DND-41 (cell line): ENCODE results near the gene TMEM39B.
"Not testable (repeated sequence)": the region's sequence is repeated elsewhere in the genome, so short reads cannot be mapped to it uniquely, and the experiment has no call there.

Experiments
- EZH2 ChIP-seq: IDR thresholded peaks from 3 replicates; pipeline ENCODE4 v1.6.1; 2012; ENCODE audit warnings: borderline replicate concordance, low read depth, mild to moderate bottlenecking, moderate library complexity, low read length, inconsistent platforms; ENCODE audit not compliant: severe bottlenecking
- TF ChIP-seq, protein P1 (sequence below): IDR thresholded peaks from 2 replicates; pipeline ENCODE4 v1.5.1; 2012; ENCODE audit warnings: borderline replicate concordance, low read length, moderate library complexity, mild to moderate bottlenecking; ENCODE audit not compliant: poor library complexity, severe bottlenecking; ENCODE audit errors: extremely low read depth

DNA sequence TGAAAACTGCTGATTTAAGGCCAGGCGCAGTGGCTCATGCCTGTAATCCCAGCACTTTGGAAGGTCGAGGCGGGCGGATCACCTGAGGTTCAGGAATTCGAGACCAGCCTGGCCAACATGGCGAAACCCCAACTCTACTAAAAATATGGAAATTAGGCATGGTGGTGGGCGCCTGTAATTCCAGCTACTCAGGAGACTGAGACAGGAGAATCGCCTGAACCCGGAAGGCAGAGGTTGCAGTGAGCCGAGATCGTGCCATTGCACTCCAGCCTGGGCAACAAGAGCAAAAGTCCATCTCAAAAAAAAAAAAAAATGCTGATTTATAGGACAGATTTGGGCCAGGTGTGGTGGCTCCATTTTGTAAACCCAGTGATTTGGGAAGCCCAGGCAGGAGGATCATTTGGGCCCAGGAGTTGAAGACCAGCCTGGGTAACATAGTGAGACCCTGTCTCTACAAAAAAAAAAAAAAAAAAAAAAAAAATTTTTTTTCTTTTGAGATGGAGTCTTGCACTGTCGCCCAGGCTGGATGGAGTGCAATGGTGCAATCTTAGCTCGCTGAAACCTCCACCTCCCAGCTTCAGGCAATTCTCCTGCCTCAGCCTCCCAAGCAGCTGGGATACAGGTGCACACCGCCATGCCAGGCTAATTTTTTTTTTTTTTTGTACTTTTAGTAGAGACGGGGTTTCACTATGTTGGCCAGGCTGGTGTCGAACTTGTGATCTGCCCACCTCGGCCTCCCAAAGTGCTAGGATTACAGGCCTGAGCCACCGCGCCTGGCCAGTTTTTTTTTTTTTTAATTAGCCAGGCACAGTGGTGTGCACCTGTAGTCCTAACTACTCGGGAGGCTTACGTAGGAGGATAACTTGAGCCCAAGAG lies 6.9 kb upstream of the TMEM39B start:
- TF ChIP-seq, protein P1, sequence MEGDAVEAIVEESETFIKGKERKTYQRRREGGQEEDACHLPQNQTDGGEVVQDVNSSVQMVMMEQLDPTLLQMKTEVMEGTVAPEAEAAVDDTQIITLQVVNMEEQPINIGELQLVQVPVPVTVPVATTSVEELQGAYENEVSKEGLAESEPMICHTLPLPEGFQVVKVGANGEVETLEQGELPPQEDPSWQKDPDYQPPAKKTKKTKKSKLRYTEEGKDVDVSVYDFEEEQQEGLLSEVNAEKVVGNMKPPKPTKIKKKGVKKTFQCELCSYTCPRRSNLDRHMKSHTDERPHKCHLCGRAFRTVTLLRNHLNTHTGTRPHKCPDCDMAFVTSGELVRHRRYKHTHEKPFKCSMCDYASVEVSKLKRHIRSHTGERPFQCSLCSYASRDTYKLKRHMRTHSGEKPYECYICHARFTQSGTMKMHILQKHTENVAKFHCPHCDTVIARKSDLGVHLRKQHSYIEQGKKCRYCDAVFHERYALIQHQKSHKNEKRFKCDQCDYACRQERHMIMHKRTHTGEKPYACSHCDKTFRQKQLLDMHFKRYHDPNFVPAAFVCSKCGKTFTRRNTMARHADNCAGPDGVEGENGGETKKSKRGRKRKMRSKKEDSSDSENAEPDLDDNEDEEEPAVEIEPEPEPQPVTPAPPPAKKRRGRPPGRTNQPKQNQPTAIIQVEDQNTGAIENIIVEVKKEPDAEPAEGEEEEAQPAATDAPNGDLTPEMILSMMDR = not testable (repeated sequence)
- not testable (repeated sequence) for TF ChIP-seq EZH2
